Omental fat pad (tissue), 4 donors: ENCODE measurements around the gene GUCY1A2. TPM values are rescaled to one million over a fixed set of nuclear protein-coding genes. Genes with fewer than 3 reads are reported as not detected.

ENCODE experiments used
- ATAC-seq: fragments of 150-250 bp; one replicate; pipeline ENCODE4 v1.9.1; 2016; ENCODE audit warnings: mild to moderate bottlenecking, moderate library complexity; ENCODE audit not compliant: low FRiP score
- DNase-seq: peaks from one replicate; pipeline ENCODE4 v3.0.0-alpha.2; 2019; ENCODE audit warnings: low spot score
- CTCF ChIP-seq, 3 donors: fragments of 450-650 bp; IDR thresholded peaks; one replicate each; pipeline ENCODE4 v1.5.1; 2016 to 2017; ENCODE audit warnings: antibody characterized with exemption in 3 of 3, mild to moderate bottlenecking in 3 of 3, moderate library complexity in 2 of 3
- total RNA-seq, 4 donors: library from RNA; depleted of rRNA; stranded (reverse); fragments of >200 nt; gene quantifications; one replicate each; pipeline ENCODE4 v1.1.0, GENCODE V29; 2016

GUCY1A2 gene
- total RNA-seq, 4 donors from 2014 or later, result 2.8 to 26.6 (median 5.1) TPM

DNA sequence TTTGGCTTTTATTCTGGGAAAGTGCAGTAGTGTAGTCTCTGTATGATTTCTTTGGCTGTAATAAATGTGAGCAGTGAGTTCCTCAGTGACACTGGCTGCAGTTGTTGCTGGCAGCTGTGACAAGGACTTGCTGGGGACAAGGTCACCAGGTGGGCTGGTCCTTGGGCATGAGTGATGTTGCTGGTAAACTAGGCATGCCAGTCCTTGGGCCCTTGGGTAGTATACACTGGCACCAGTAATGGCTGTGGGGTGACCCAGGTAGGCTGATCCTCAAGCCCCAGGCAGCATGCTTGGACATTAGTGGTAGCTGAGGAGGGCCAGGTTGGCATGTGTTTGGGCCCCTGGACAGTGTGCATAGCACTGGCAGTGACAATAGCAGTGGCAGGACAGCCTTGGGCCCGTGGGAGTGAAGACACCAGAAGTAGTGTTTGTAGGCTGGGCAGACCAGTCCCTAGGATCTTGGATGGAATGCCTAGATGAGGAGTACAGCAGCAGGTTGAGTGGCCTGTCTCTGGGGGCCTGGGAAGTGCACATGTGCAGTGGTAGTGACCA is 164.3 kb downstream of the GUCY1A2 start:
- no peak for TF ChIP-seq CTCF (IDR thresholded peaks at IDR 0.05)
- no peak for DNase-seq

DNA sequence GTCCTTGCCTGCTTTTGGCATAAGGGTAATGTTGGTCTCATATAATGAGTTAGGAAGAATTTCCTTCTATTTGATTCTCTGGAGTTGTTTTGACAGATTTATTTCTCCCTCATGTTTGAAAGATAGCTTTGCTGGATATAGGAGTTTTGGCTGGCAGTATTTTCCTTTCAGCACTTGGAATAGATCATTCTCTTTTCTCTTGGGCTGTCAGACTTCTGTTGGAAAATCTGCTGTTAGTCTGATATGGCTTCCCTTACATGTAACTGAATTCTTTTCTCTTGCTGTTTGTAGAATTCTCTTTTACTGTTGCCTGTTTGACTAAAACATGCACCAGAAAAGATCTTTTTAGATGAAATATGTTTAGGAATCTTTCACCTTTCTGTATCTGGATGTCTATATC is 165.5 kb downstream of the GUCY1A2 start:
- ATAC-seq (no peak), DNase-seq (no peak)
- TF ChIP-seq CTCF (IDR thresholded peaks at IDR 0.05), result no peak

More for the DNA sequence above, 164.3 kb downstream of the GUCY1A2 start:
- no peak for ATAC-seq

DNA sequence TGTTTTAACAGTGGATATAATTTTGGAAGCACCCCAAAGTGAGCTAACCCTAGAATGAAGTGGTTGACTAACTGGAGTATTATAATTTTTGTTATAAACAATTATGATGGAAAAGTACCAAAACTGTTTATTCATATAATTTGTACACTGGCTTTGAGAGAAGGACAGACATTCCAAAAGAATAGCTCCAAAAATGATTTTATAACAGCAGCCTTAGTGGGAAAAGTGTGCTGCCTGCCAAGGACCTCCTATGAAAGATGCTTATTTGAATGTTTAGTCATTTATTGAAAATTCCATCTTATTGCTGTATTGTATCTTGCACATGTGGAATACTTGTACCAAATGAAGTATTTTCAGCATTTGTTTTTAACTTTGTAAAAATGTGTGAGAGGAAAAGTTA is 169.8 kb downstream of the GUCY1A2 start:
- DNase-seq (no peak), ATAC-seq (no peak)

DNA sequence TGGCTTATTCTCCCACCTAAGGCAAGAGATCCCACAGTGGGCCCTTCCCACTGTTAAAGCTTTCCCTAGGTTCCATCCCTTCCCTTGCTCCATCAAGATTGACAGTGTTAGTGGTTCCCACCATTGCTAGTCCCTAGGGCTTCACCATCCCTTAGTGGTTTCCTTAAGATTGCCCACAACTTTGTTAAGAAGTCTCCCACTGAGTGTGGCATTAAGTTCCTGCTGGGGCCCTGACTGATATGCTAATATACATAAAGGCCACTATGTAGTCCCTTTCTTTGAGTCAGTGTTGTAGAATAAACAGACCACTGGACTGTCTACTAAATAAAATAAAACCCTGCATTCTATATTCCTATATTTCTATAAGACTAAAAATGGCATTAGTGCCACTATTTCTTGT is 176.1 kb downstream of the GUCY1A2 start:
- ATAC-seq (no peak), DNase-seq (no peak)
- no peak for TF ChIP-seq CTCF (IDR thresholded peaks at IDR 0.05)

More for the DNA sequence above, 169.8 kb downstream of the GUCY1A2 start:
- no peak for TF ChIP-seq CTCF (IDR thresholded peaks at IDR 0.05)

- DNase-seq, result no peak
- no peak for ATAC-seq
- no peak for TF ChIP-seq CTCF (IDR thresholded peaks at IDR 0.05)
These were observed 177.3 kb downstream of the GUCY1A2 start for GRCh38 chr11:106840947-106841346.

DNA sequence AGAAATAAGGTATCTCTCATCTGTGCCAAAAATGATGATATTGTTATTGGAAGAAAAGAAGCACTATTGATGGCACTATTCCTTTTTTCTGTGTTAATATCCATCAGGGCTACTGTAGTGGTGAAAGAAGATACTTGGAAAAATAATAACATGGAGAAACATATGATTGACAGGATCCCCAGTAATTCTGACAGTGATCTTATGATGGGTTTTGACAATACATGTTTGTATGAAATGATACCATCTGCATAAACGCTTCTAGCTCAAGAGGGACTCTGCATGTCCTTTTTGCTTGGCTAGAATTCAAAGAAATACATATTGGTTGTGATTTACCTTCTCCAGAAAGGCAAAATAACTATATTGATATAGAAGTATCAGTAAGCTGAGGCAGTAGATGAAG is 178.1 kb downstream of the GUCY1A2 start:
- no peak for ATAC-seq
- TF ChIP-seq CTCF (IDR thresholded peaks at IDR 0.05), result no peak
- no peak for DNase-seq

DNA sequence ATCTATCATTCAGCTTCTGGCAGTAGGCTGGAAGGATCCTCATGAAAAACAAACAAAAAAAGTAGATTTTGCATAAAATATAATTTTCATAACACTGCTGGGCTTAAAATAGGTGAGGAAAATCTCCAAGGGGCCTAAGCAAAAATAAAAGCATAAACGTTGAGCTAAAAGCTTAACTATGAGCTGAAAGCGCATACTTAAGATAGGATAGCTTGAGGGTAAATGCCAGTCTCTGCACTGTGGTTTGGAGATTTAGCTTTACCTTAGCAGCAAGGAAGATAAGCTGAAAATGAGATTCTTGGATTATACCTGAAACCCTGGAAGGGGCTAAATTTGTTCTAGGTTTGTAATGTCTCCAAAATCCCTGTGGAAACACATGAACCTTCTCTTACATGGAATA is 183.7 kb downstream of the GUCY1A2 start:
- ATAC-seq, result no peak
- TF ChIP-seq CTCF (IDR thresholded peaks at IDR 0.05), result no peak
- no peak for DNase-seq
